Measurements from ENCODE around the gene TAS2R5. TPM values are rescaled to one million over a fixed set of nuclear protein-coding genes. Genes with fewer than 3 reads are reported as not detected.

TAS2R5 gene
- total RNA-seq, 2 donors from 2014 or later = 3.1 to 3.6 TPM

GRCh38 chr7:141839256-141839655, 49.2 kb downstream of the TAS2R5 start:
- Histone ChIP-seq H3K9ac (ENCODE audit: extremely low read depth, low read length, poor library complexity, severe bottlenecking) (no peak overlapping the region), H3K27ac (ENCODE audit: low read depth, low read length) (no peak overlapping the region), H3K4me1 (ENCODE audit: control insufficient read depth, insufficient read depth, low read length) (no peaks in the 10 kb centered on the region), H3K27me3 (ENCODE audit: control insufficient read depth, insufficient read depth, low read length, poor library complexity, severe bottlenecking) (no peaks in the 10 kb centered on the region), H3K9me3 (ENCODE audit: control insufficient read depth, low read length) (no peaks in the 10 kb centered on the region), H3K4me3 (ENCODE audit: low read length) (no peak overlapping the region), H3K36me3 (ENCODE audit: control insufficient read depth, insufficient read depth, low read length) (no peaks in the 10 kb centered on the region)
- Mint-ChIP-seq H3K4me1 (no peaks in the 10 kb centered on the region), H3K4me3 (no peak overlapping the region), H3K36me3 (ENCODE audit: low read depth) (no peaks in the 10 kb centered on the region), H3K27me3 (ENCODE audit: insufficient read depth) (no peaks in the 10 kb centered on the region), H3K27ac (no peak overlapping the region), H3K9me3 (no peaks in the 10 kb centered on the region)
- WGBS, 2 experiments (ENCODE audit: insufficient coverage in 1 of 2, insufficient read length in 1 of 2) = 86% methylated on average over 3 of the region's 4 CpGs; no CpG with 5 or more reads in 1 of the 2 experiments
- no peak for DNase-seq
- no peak for TF ChIP-seq CTCF (conservative IDR thresholded peaks at IDR 0.05)

GRCh38 chr7:141840708-141841107, 50.7 kb downstream of the TAS2R5 start:
- TF ChIP-seq CTCF (conservative IDR thresholded peaks at IDR 0.05) = no peak
- Histone ChIP-seq H3K4me3 (ENCODE audit: low read length) (no peak overlapping the region), H3K27me3 (ENCODE audit: control insufficient read depth, insufficient read depth, low read length, poor library complexity, severe bottlenecking) (no peaks in the 10 kb centered on the region), H3K36me3 (ENCODE audit: control insufficient read depth, insufficient read depth, low read length) (no peaks in the 10 kb centered on the region), H3K27ac (ENCODE audit: low read depth, low read length) (no peak overlapping the region), H3K9me3 (ENCODE audit: control insufficient read depth, low read length) (no peaks in the 10 kb centered on the region), H3K4me1 (ENCODE audit: control insufficient read depth, insufficient read depth, low read length) (no peaks in the 10 kb centered on the region), H3K9ac (ENCODE audit: extremely low read depth, low read length, poor library complexity, severe bottlenecking) (no peak overlapping the region)
- DNase-seq = no peak
- no peak overlapping the region for H3K27ac Mint-ChIP-seq
- no peaks in the 10 kb centered on the region for H3K9me3 Mint-ChIP-seq
- 90 to 91% methylated on average over 5 of the region's 5 CpGs for WGBS, 2 experiments (ENCODE audit: insufficient coverage in 1 of 2, insufficient read length in 1 of 2)
- no peaks in the 10 kb centered on the region for H3K27me3 Mint-ChIP-seq (ENCODE audit: insufficient read depth)
- no peak overlapping the region for H3K4me3 Mint-ChIP-seq
- no peaks in the 10 kb centered on the region for H3K36me3 Mint-ChIP-seq (ENCODE audit: low read depth)
- no peaks in the 10 kb centered on the region for H3K4me1 Mint-ChIP-seq

Other genes with a start within 250 kb of the TAS2R5 start
- gene AGK, start 238.8 kb upstream of the TAS2R5 start, total RNA-seq = 10 to 100 TPM; 30.2 to 41.7 TPM
- 10 to 100 TPM; 24.5 to 25.4 TPM for gene DENND11, start 88.1 kb upstream of the TAS2R5 start, total RNA-seq
- not detected for gene WEE2, start 81.9 kb upstream of the TAS2R5 start, total RNA-seq
- 100 to 1,000 TPM; 179 to 194 TPM for gene SSBP1, start 51.9 kb upstream of the TAS2R5 start, total RNA-seq
- 1 to 10 TPM; 1.6 to 2.6 TPM for gene TAS2R3, start 26.1 kb upstream of the TAS2R5 start, total RNA-seq
- 1 to 10 TPM; 2.3 to 2.5 TPM for gene TAS2R4, start 13.5 kb upstream of the TAS2R5 start, total RNA-seq
- gene PRSS37, start 51.3 kb downstream of the TAS2R5 start, total RNA-seq = not detected
- not detected for gene OR9A4, start 126.2 kb downstream of the TAS2R5 start, total RNA-seq
- gene CLEC5A, start 156.8 kb downstream of the TAS2R5 start, total RNA-seq = not detected
- not detected for gene TAS2R38, start 183.6 kb downstream of the TAS2R5 start, total RNA-seq
- gene MGAM, start 205.7 kb downstream of the TAS2R5 start, total RNA-seq = under 1 TPM; 0.33 to 0.37 TPM